Suppressor macrophage (primary cell): ENCODE results near the gene IER5.
A peak's percentile ranks its signal among the peaks of the same experiment; 100 is the strongest.
"Not testable (repeated sequence)": the region's sequence is repeated elsewhere in the genome, so short reads cannot be mapped to it uniquely, and the experiment has no call there.

ENCODE experiments used
- DNase-seq, 4 experiments: peaks; one replicate each; pipeline ENCODE4 v3.0.0-alpha.2; 2020 to 2022

IER5 gene

GRCh38 chr1:181115971-181116370, 27.5 kb downstream of the IER5 start:
- DNase-seq = not testable (repeated sequence)

- DNase-seq = no peak
Observed at GRCh38 chr1:181116819-181117390, 28.4 kb downstream of the IER5 start.

GRCh38 chr1:181117648-181118449, 29.3 kb downstream of the IER5 start:
- DNase-seq = no peak

- DNase-seq = peak in 2 of 4 experiments; percentile 45 to 52
Observed at GRCh38 chr1:181119093-181119989, 30.8 kb downstream of the IER5 start.

GRCh38 chr1:181120924-181121323, 32.4 kb downstream of the IER5 start:
- no peak for DNase-seq

GRCh38 chr1:181121498-181121897, 33.0 kb downstream of the IER5 start:
- no peak for DNase-seq

- no peak for DNase-seq
Observed at GRCh38 chr1:181122222-181122621, 33.7 kb downstream of the IER5 start.

GRCh38 chr1:181123173-181123572, 34.7 kb downstream of the IER5 start:
- DNase-seq = no peak

- DNase-seq = peak; percentile 74 to 94 (median 86)
Observed at GRCh38 chr1:181124291-181124751, 35.8 kb downstream of the IER5 start.

GRCh38 chr1:181126289-181126688, 37.8 kb downstream of the IER5 start:
- DNase-seq = no peak

- peak in 2 of 4 experiments; percentile 35 to 51 for DNase-seq
Observed at GRCh38 chr1:181126871-181127587, 38.5 kb downstream of the IER5 start.

- DNase-seq = no peak
Observed at GRCh38 chr1:181127898-181128453, 39.5 kb downstream of the IER5 start.

- DNase-seq = peak; percentile 82 to 94 (median 93)
Observed at GRCh38 chr1:181128592-181129497, 40.3 kb downstream of the IER5 start.

GRCh38 chr1:181129771-181130606, 41.5 kb downstream of the IER5 start:
- no peak for DNase-seq

- peak; percentile 43 to 80 (median 74) for DNase-seq
Observed at GRCh38 chr1:181131255-181131941, 42.9 kb downstream of the IER5 start.

GRCh38 chr1:181133441-181133951, 45.0 kb downstream of the IER5 start:
- DNase-seq = peak in 1 of 4 experiments; percentile 16

- peak in 2 of 4 experiments; percentile 35 to 43 for DNase-seq
Observed at GRCh38 chr1:181133969-181134418, 45.5 kb downstream of the IER5 start.

- DNase-seq = peak; percentile 89 to 97 (median 94)
Observed at GRCh38 chr1:181134543-181135436, 46.3 kb downstream of the IER5 start.
